GM12864 (cell line): ENCODE results near the gene PAMR1.

ENCODE experiments used
- DNase-seq: peaks from one replicate; pipeline ENCODE4 v3.0.0-alpha.2; 2011; ENCODE audit warnings: low read depth
- H3K4me3 ChIP-seq: 2 replicates; pipeline ENCODE4 v1.5.1; 2011; ENCODE audit warnings: mild to moderate bottlenecking, low read depth, low read length, control low read depth
- CTCF ChIP-seq: IDR thresholded peaks from 2 replicates; pipeline ENCODE4 v1.5.1; 2011; ENCODE audit warnings: low read depth, mild to moderate bottlenecking, moderate library complexity, low read length, control low read depth, inconsistent platforms; ENCODE audit errors: missing control alignments

PAMR1 gene

GRCh38 chr11:35507688-35508087 is 17.7 kb downstream of the PAMR1 start:
- H3K4me3 ChIP-seq, result no peak overlapping the region
- no peak for TF ChIP-seq CTCF
- no peak for DNase-seq

- DNase-seq, result no peak
- no peak for TF ChIP-seq CTCF
- H3K4me3 ChIP-seq, result no peak overlapping the region
These were observed 23.6 kb downstream of the PAMR1 start for GRCh38 chr11:35501776-35502175.

- TF ChIP-seq CTCF, result no peak
- no peak for DNase-seq
- H3K4me3 ChIP-seq, result no peak overlapping the region
These were observed 24.7 kb downstream of the PAMR1 start for GRCh38 chr11:35500744-35501143.

- no peak overlapping the region for H3K4me3 ChIP-seq
- DNase-seq, result no peak
- no peak for TF ChIP-seq CTCF
These were observed 29.0 kb downstream of the PAMR1 start for GRCh38 chr11:35496416-35496815.

GRCh38 chr11:35494957-35495490 is 30.4 kb downstream of the PAMR1 start:
- no peak for TF ChIP-seq CTCF
- no peak for DNase-seq
- H3K4me3 ChIP-seq, result no peak overlapping the region

- TF ChIP-seq CTCF, result no peak
- DNase-seq, result no peak
- no peak overlapping the region for H3K4me3 ChIP-seq
These were observed 34.1 kb downstream of the PAMR1 start for GRCh38 chr11:35491231-35491871.

- H3K4me3 ChIP-seq, result no peak overlapping the region
- no peak for DNase-seq
- no peak for TF ChIP-seq CTCF
These were observed 37.3 kb downstream of the PAMR1 start for GRCh38 chr11:35488117-35488516.
